ENCODE results near the gene TSPAN15.
"Not testable (repeated sequence)": the region's sequence is repeated elsewhere in the genome, so short reads cannot be mapped to it uniquely, and the experiment has no call there.

The TSPAN15 gene

GRCh38 chr10:69450395-69450794 lies 870 bp upstream of the TSPAN15 start:
- H3K36me3 ChIP-seq (ENCODE audit: control insufficient read depth in 1 of 2, insufficient read depth in 2 of 2, low read length in 2 of 2); H3K9me3 ChIP-seq (ENCODE audit: control insufficient read depth in 1 of 2, low read length in 2 of 2); H3K4me3 ChIP-seq (ENCODE audit: low read depth in 1 of 2, low read length in 2 of 2); H3K27me3 ChIP-seq (ENCODE audit: low read depth, low read length): not testable (repeated sequence)
- Histone ChIP-seq H3K4me1 (ENCODE audit: control insufficient read depth in 1 of 2, insufficient read depth in 2 of 2, low read length in 2 of 2) (peaks cover 0 to 44% of the 10 kb centered on the region in 2 donors), H3K27ac (ENCODE audit: low read length) (peak overlapping the region; percentile 58)

GRCh38 chr10:69451784-69452251 lies 553 bp downstream of the TSPAN15 start:
- Histone ChIP-seq H3K4me1 (ENCODE audit: control insufficient read depth in 1 of 2, insufficient read depth in 2 of 2, low read length in 2 of 2) (peaks cover 0 to 41% of the 10 kb centered on the region in 2 donors), H3K27me3 (ENCODE audit: low read depth, low read length) (no peaks in the 10 kb centered on the region), H3K36me3 (ENCODE audit: control insufficient read depth in 1 of 2, insufficient read depth in 2 of 2, low read length in 2 of 2) (no peaks in the 10 kb centered on the region), H3K9me3 (ENCODE audit: control insufficient read depth in 1 of 2, low read length in 2 of 2) (no peaks in the 10 kb centered on the region), H3K4me3 (ENCODE audit: low read depth in 1 of 2, low read length in 2 of 2) (peak overlapping the region; percentile 72 to 86), H3K27ac (ENCODE audit: low read length) (peak overlapping the region; percentile 39)

GRCh38 chr10:69452676-69453415 lies 1.6 kb downstream of the TSPAN15 start:
- Histone ChIP-seq H3K36me3 (ENCODE audit: control insufficient read depth in 1 of 2, insufficient read depth in 2 of 2, low read length in 2 of 2) (no peaks in the 10 kb centered on the region), H3K9me3 (ENCODE audit: control insufficient read depth in 1 of 2, low read length in 2 of 2) (no peaks in the 10 kb centered on the region), H3K27ac (ENCODE audit: low read length) (peak overlapping the region; percentile 14), H3K4me3 (ENCODE audit: low read depth in 1 of 2, low read length in 2 of 2) (peak overlapping the region; percentile 43 to 45), H3K4me1 (ENCODE audit: control insufficient read depth in 1 of 2, insufficient read depth in 2 of 2, low read length in 2 of 2) (peaks cover 10 to 40% of the 10 kb centered on the region in 2 donors), H3K27me3 (ENCODE audit: low read depth, low read length) (no peaks in the 10 kb centered on the region)

- H3K27me3 ChIP-seq (ENCODE audit: low read depth, low read length), result no peaks in the 10 kb centered on the region
- H3K9me3 ChIP-seq (ENCODE audit: control insufficient read depth in 1 of 2, low read length in 2 of 2), result no peaks in the 10 kb centered on the region
- H3K4me1 ChIP-seq (ENCODE audit: control insufficient read depth in 1 of 2, insufficient read depth in 2 of 2, low read length in 2 of 2), result peaks cover 12 to 49% of the 10 kb centered on the region in 2 donors
- peak overlapping the region; percentile 14 for H3K27ac ChIP-seq (ENCODE audit: low read length)
- H3K36me3 ChIP-seq (ENCODE audit: control insufficient read depth in 1 of 2, insufficient read depth in 2 of 2, low read length in 2 of 2), result no peaks in the 10 kb centered on the region
- H3K4me3 ChIP-seq (ENCODE audit: low read depth in 1 of 2, low read length in 2 of 2), result no peak overlapping the region
These were observed 2.5 kb downstream of the TSPAN15 start for GRCh38 chr10:69453795-69454194.

GRCh38 chr10:69455006-69455763 lies 3.9 kb downstream of the TSPAN15 start:
- H3K36me3 ChIP-seq (ENCODE audit: control insufficient read depth in 1 of 2, insufficient read depth in 2 of 2, low read length in 2 of 2), result no peaks in the 10 kb centered on the region
- H3K9me3 ChIP-seq (ENCODE audit: control insufficient read depth in 1 of 2, low read length in 2 of 2), result no peaks in the 10 kb centered on the region
- no peak overlapping the region for H3K27ac ChIP-seq (ENCODE audit: low read length)
- H3K27me3 ChIP-seq (ENCODE audit: low read depth, low read length), result no peaks in the 10 kb centered on the region
- H3K4me3 ChIP-seq (ENCODE audit: low read depth in 1 of 2, low read length in 2 of 2), result no peak overlapping the region
- peaks cover 21 to 50% of the 10 kb centered on the region in 2 donors for H3K4me1 ChIP-seq (ENCODE audit: control insufficient read depth in 1 of 2, insufficient read depth in 2 of 2, low read length in 2 of 2)

GRCh38 chr10:69456880-69457693 lies 5.8 kb downstream of the TSPAN15 start:
- Histone ChIP-seq H3K9me3 (ENCODE audit: control insufficient read depth in 1 of 2, low read length in 2 of 2) (no peaks in the 10 kb centered on the region), H3K27ac (ENCODE audit: low read length) (peak overlapping the region; percentile 77), H3K4me3 (ENCODE audit: low read depth in 1 of 2, low read length in 2 of 2) (no peak overlapping the region), H3K4me1 (ENCODE audit: control insufficient read depth in 1 of 2, insufficient read depth in 2 of 2, low read length in 2 of 2) (peaks cover 32 to 49% of the 10 kb centered on the region in 2 donors), H3K27me3 (ENCODE audit: low read depth, low read length) (no peaks in the 10 kb centered on the region), H3K36me3 (ENCODE audit: control insufficient read depth in 1 of 2, insufficient read depth in 2 of 2, low read length in 2 of 2) (no peaks in the 10 kb centered on the region)

- Histone ChIP-seq H3K4me1 (ENCODE audit: control insufficient read depth in 1 of 2, insufficient read depth in 2 of 2, low read length in 2 of 2) (peaks cover 32 to 46% of the 10 kb centered on the region in 2 donors), H3K36me3 (ENCODE audit: control insufficient read depth in 1 of 2, insufficient read depth in 2 of 2, low read length in 2 of 2) (no peaks in the 10 kb centered on the region), H3K9me3 (ENCODE audit: control insufficient read depth in 1 of 2, low read length in 2 of 2) (no peaks in the 10 kb centered on the region), H3K4me3 (ENCODE audit: low read depth in 1 of 2, low read length in 2 of 2) (no peak overlapping the region), H3K27me3 (ENCODE audit: low read depth, low read length) (no peaks in the 10 kb centered on the region), H3K27ac (ENCODE audit: low read length) (peak overlapping the region; percentile 77)
These were observed 6.5 kb downstream of the TSPAN15 start for GRCh38 chr10:69457771-69458237.

GRCh38 chr10:69458430-69459100 lies 7.3 kb downstream of the TSPAN15 start:
- H3K27ac ChIP-seq (ENCODE audit: low read length), result peak overlapping the region; percentile 77
- no peaks in the 10 kb centered on the region for H3K27me3 ChIP-seq (ENCODE audit: low read depth, low read length)
- H3K36me3 ChIP-seq (ENCODE audit: control insufficient read depth in 1 of 2, insufficient read depth in 2 of 2, low read length in 2 of 2), result no peaks in the 10 kb centered on the region
- H3K4me1 ChIP-seq (ENCODE audit: control insufficient read depth in 1 of 2, insufficient read depth in 2 of 2, low read length in 2 of 2), result peaks cover 32 to 45% of the 10 kb centered on the region in 2 donors
- no peak overlapping the region for H3K4me3 ChIP-seq (ENCODE audit: low read depth in 1 of 2, low read length in 2 of 2)
- no peaks in the 10 kb centered on the region for H3K9me3 ChIP-seq (ENCODE audit: control insufficient read depth in 1 of 2, low read length in 2 of 2)

- no peaks in the 10 kb centered on the region for H3K36me3 ChIP-seq (ENCODE audit: control insufficient read depth in 1 of 2, insufficient read depth in 2 of 2, low read length in 2 of 2)
- no peaks in the 10 kb centered on the region for H3K9me3 ChIP-seq (ENCODE audit: control insufficient read depth in 1 of 2, low read length in 2 of 2)
- peaks cover 32 to 51% of the 10 kb centered on the region in 2 donors for H3K4me1 ChIP-seq (ENCODE audit: control insufficient read depth in 1 of 2, insufficient read depth in 2 of 2, low read length in 2 of 2)
- no peak overlapping the region for H3K4me3 ChIP-seq (ENCODE audit: low read depth in 1 of 2, low read length in 2 of 2)
- no peaks in the 10 kb centered on the region for H3K27me3 ChIP-seq (ENCODE audit: low read depth, low read length)
- peak overlapping the region; percentile 77 for H3K27ac ChIP-seq (ENCODE audit: low read length)
These were observed 8.0 kb downstream of the TSPAN15 start for GRCh38 chr10:69459101-69459790.

GRCh38 chr10:69459893-69460575 lies 8.8 kb downstream of the TSPAN15 start:
- H3K9me3 ChIP-seq (ENCODE audit: control insufficient read depth in 1 of 2, low read length in 2 of 2), result no peaks in the 10 kb centered on the region
- H3K4me3 ChIP-seq (ENCODE audit: low read depth in 1 of 2, low read length in 2 of 2), result no peak overlapping the region
- H3K36me3 ChIP-seq (ENCODE audit: control insufficient read depth in 1 of 2, insufficient read depth in 2 of 2, low read length in 2 of 2), result no peaks in the 10 kb centered on the region
- H3K27ac ChIP-seq (ENCODE audit: low read length), result peak overlapping the region; percentile 77
- H3K4me1 ChIP-seq (ENCODE audit: control insufficient read depth in 1 of 2, insufficient read depth in 2 of 2, low read length in 2 of 2), result peaks cover 38 to 58% of the 10 kb centered on the region in 2 donors
- H3K27me3 ChIP-seq (ENCODE audit: low read depth, low read length), result no peaks in the 10 kb centered on the region
